Thyroid gland (tissue), 4 donors: ENCODE results near the gene C3orf18.

ENCODE experiments used
- POLR2A ChIP-seq, 2 donors: fragments of 450-650 bp; IDR thresholded peaks; one replicate each; pipeline ENCODE4 v1.6.1; 2017; ENCODE audit warnings: antibody characterized with exemption in 2 of 2, mild to moderate bottlenecking in 2 of 2, moderate library complexity in 1 of 2
- TF ChIP-seq, protein P1 (sequence below), 6 experiments: fragments of 200-600 bp in 3 of 6; fragments of 450-650 bp in 3 of 6; sonication (generic) in 3 of 6; IDR thresholded peaks; one replicate each; pipeline ENCODE4 v1.5.1; 2016 to 2019; ENCODE audit warnings: antibody characterized with exemption in 6 of 6, mild to moderate bottlenecking in 2 of 6, inconsistent platforms in 1 of 6, moderate library complexity in 1 of 6

GRCh38 chr3:50571486-50571885, 3.9 kb upstream of the C3orf18 start:
- TF ChIP-seq, protein P1, sequence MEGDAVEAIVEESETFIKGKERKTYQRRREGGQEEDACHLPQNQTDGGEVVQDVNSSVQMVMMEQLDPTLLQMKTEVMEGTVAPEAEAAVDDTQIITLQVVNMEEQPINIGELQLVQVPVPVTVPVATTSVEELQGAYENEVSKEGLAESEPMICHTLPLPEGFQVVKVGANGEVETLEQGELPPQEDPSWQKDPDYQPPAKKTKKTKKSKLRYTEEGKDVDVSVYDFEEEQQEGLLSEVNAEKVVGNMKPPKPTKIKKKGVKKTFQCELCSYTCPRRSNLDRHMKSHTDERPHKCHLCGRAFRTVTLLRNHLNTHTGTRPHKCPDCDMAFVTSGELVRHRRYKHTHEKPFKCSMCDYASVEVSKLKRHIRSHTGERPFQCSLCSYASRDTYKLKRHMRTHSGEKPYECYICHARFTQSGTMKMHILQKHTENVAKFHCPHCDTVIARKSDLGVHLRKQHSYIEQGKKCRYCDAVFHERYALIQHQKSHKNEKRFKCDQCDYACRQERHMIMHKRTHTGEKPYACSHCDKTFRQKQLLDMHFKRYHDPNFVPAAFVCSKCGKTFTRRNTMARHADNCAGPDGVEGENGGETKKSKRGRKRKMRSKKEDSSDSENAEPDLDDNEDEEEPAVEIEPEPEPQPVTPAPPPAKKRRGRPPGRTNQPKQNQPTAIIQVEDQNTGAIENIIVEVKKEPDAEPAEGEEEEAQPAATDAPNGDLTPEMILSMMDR (IDR thresholded peaks at IDR 0.05), result no peak
- TF ChIP-seq POLR2A (IDR thresholded peaks at IDR 0.05), result no peak
